Measurements from ENCODE around the gene RAP1A. TPM values are rescaled to one million over a fixed set of nuclear protein-coding genes. Genes with fewer than 3 reads are reported as not detected.

RAP1A gene
- total and polyA plus RNA-seq, 4 donors = 108 to 318 (median 149) TPM

DNA sequence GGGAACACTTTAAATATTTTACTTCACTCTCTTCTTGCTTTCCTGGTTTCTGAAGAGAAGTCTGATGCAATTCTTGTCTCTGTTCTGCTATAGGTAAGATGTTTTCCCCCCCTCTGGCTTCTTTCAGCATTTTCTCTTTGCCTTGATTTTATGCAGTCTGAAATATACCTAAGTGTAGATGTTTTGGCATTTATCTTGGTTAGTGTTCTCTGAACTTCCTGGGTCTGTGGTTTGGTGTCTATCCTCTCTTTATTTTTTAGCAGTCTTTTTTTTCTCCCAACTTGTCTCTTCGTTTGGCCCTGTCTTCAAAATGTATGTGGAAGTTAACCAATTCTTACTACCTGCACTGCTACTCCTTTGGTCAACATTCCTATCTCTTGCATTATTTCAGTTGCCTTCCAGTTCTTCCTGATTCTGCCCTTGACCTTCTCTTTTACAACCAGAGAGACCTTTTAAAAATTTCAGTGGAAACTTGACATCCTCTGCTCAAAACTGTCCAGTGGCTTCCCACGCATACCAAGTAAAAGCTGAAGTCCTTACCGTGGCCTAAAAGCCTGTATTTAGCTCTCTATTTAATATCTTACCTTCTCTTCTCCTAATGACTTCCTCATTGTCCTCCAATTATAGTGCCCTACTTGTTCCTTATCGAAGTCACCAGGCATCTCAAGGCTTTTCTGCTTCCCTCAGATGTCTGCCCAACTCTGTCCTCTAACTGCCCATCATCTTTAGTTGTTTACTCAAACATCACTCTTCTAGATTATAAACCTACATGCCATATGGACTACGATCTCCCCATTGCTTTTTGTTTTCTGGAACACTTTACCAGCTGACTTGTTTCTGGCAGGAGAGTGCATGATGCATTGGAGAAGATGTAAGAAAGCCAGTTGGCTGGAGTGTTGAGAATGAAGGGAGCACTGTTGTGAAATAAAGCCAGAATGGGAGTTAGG is 40.9 kb downstream of the RAP1A start:
- Histone ChIP-seq H3K27ac (ENCODE audit: low read depth in 1 of 2, low read length in 2 of 2) (no peak overlapping the region), H3K4me1 (ENCODE audit: control insufficient read depth in 1 of 2, insufficient read depth in 2 of 2, low read length in 2 of 2) (peaks cover 0 to 5% of the 10 kb centered on the region in 2 donors), H3K4me3 (ENCODE audit: low read length in 2 of 2) (no peak overlapping the region), H3K27me3 (ENCODE audit: control insufficient read depth in 1 of 2, insufficient read depth in 2 of 2, low read length in 1 of 2) (no peaks in the 10 kb centered on the region), H3K9me3 (ENCODE audit: control insufficient read depth, low read length) (no peaks in the 10 kb centered on the region), H3K36me3 (ENCODE audit: control insufficient read depth in 1 of 2, insufficient read depth in 2 of 2, low read length in 1 of 2) (no peaks in the 10 kb centered on the region)
- intact Hi-C loops (cut with DNase I) = loop anchor here in 1 of 2 donors (5.0 kb wide), 1 partner anchor 38 kb away; no protein-coding TSS in a partner anchor
- 53 to 59% methylated on average over 5 of the region's 5 CpGs for WGBS, 2 donors
- ATAC-seq (ENCODE audit: low FRiP score) (no peak), DNase-seq (no peak)

- H3K9me3 ChIP-seq (ENCODE audit: control insufficient read depth, low read length) = no peaks in the 10 kb centered on the region
- no peaks in the 10 kb centered on the region for H3K27me3 ChIP-seq (ENCODE audit: control insufficient read depth in 1 of 2, insufficient read depth in 2 of 2, low read length in 1 of 2)
- peak overlapping the region in 1 of 2 donors; percentile 14 for H3K27ac ChIP-seq (ENCODE audit: low read depth in 1 of 2, low read length in 2 of 2)
- H3K4me1 ChIP-seq (ENCODE audit: control insufficient read depth in 1 of 2, insufficient read depth in 2 of 2, low read length in 2 of 2) = peaks cover 0 to 11% of the 10 kb centered on the region in 2 donors
- WGBS, 2 donors = 60 to 68% methylated on average over 1 of the region's 1 CpG
- ATAC-seq (ENCODE audit: low FRiP score) (no peak), DNase-seq (no peak)
- intact Hi-C loops (cut with DNase I) = loop anchor here in 1 of 2 donors (5.0 kb wide), 1 partner anchor 42 kb away; no protein-coding TSS in a partner anchor
- no peak overlapping the region for H3K4me3 ChIP-seq (ENCODE audit: low read length in 2 of 2)
- H3K36me3 ChIP-seq (ENCODE audit: control insufficient read depth in 1 of 2, insufficient read depth in 2 of 2, low read length in 1 of 2) = no peaks in the 10 kb centered on the region
These were observed 45.1 kb downstream of the RAP1A start for GRCh38 chr1:111664652-111665051.

- intact Hi-C loops (cut with DNase I) = no loop called here
- peaks cover 0 to 11% of the 10 kb centered on the region in 2 donors for H3K4me1 ChIP-seq (ENCODE audit: control insufficient read depth in 1 of 2, insufficient read depth in 2 of 2, low read length in 2 of 2)
These were observed 45.9 kb downstream of the RAP1A start for GRCh38 chr1:111665497-111665896.

DNA sequence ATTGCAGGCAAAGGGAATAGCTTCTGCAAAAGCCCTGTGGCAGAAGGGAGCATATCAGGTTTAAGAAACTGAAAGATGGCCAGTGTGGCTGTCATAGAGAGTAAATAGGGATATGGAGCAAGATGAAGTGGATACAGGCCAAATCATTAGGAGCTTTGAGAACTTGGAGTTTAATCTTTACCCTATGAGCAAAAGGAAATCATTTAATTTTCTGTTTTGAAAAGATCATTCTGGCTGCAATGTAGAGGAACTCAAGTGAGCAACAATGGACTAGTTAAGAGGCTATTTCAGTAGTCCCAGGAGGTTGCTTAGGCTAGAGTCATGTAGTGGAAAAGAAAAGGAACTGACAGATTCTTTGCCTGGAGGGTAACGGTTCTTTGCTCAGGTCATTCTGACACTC is 47.2 kb downstream of the RAP1A start:
- no peaks in the 10 kb centered on the region for H3K36me3 ChIP-seq (ENCODE audit: control insufficient read depth in 1 of 2, insufficient read depth in 2 of 2, low read length in 1 of 2)
- no peak overlapping the region for H3K4me3 ChIP-seq (ENCODE audit: low read length in 2 of 2)
- H3K9me3 ChIP-seq (ENCODE audit: control insufficient read depth, low read length) = no peaks in the 10 kb centered on the region
- no peak for ATAC-seq (ENCODE audit: low FRiP score)
- 57 to 67% methylated on average over 1 of the region's 1 CpG for WGBS, 2 donors
- H3K4me1 ChIP-seq (ENCODE audit: control insufficient read depth in 1 of 2, insufficient read depth in 2 of 2, low read length in 2 of 2) = peaks cover 0 to 6% of the 10 kb centered on the region in 2 donors
- DNase-seq = no peak
- intact Hi-C loops (cut with DNase I) = no loop called here
- H3K27ac ChIP-seq (ENCODE audit: low read depth in 1 of 2, low read length in 2 of 2) = no peak overlapping the region
- no peaks in the 10 kb centered on the region for H3K27me3 ChIP-seq (ENCODE audit: control insufficient read depth in 1 of 2, insufficient read depth in 2 of 2, low read length in 1 of 2)

More at GRCh38 chr1:111665497-111665896, 45.9 kb downstream of the RAP1A start:
- Histone ChIP-seq H3K36me3 (ENCODE audit: control insufficient read depth in 1 of 2, insufficient read depth in 2 of 2, low read length in 1 of 2) (no peaks in the 10 kb centered on the region), H3K27me3 (ENCODE audit: control insufficient read depth in 1 of 2, insufficient read depth in 2 of 2, low read length in 1 of 2) (no peaks in the 10 kb centered on the region), H3K9me3 (ENCODE audit: control insufficient read depth, low read length) (no peaks in the 10 kb centered on the region), H3K4me3 (ENCODE audit: low read length in 2 of 2) (no peak overlapping the region), H3K27ac (ENCODE audit: low read depth in 1 of 2, low read length in 2 of 2) (no peak overlapping the region)
- DNase-seq (no peak), ATAC-seq (ENCODE audit: low FRiP score) (no peak)

- peaks cover 4 to 9% of the 10 kb centered on the region in 2 donors for H3K4me1 ChIP-seq (ENCODE audit: control insufficient read depth in 1 of 2, insufficient read depth in 2 of 2, low read length in 2 of 2)
- intact Hi-C loops (cut with DNase I) = no loop called here
- no peak for DNase-seq
- no peak overlapping the region for H3K4me3 ChIP-seq (ENCODE audit: low read length in 2 of 2)
- H3K27me3 ChIP-seq (ENCODE audit: control insufficient read depth in 1 of 2, insufficient read depth in 2 of 2, low read length in 1 of 2) = no peaks in the 10 kb centered on the region
- 2 to 3% methylated on average over 1 of the region's 1 CpG for WGBS, 2 donors
- no peak for ATAC-seq (ENCODE audit: low FRiP score)
- no peaks in the 10 kb centered on the region for H3K9me3 ChIP-seq (ENCODE audit: control insufficient read depth, low read length)
- H3K36me3 ChIP-seq (ENCODE audit: control insufficient read depth in 1 of 2, insufficient read depth in 2 of 2, low read length in 1 of 2) = no peaks in the 10 kb centered on the region
- H3K27ac ChIP-seq (ENCODE audit: low read depth in 1 of 2, low read length in 2 of 2) = no peak overlapping the region
These were observed 49.7 kb downstream of the RAP1A start for GRCh38 chr1:111669268-111669667.

DNA sequence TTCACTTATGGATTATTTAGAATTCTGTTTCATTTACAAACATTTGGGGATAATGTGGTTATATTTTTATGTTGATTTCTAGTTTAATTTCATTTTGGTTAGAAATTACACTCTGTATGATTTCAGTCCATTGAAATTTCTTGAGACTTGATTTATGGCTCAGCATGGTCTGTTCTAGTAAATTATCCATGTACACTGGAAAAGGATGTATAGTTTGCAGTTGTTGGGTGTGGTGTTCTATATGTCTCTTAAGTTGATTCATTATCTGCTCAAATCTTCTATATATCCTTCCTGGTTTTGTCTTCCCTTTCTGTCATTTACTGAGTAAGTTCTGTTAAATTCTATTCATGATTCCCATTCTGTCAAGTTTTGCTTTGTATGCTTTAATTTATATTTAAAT is 52.3 kb downstream of the RAP1A start:
- H3K4me1 ChIP-seq (ENCODE audit: control insufficient read depth in 1 of 2, insufficient read depth in 2 of 2, low read length in 2 of 2) = peaks cover 6 to 9% of the 10 kb centered on the region in 2 donors
- H3K36me3 ChIP-seq (ENCODE audit: control insufficient read depth in 1 of 2, insufficient read depth in 2 of 2, low read length in 1 of 2) = no peaks in the 10 kb centered on the region
- no peak overlapping the region for H3K4me3 ChIP-seq (ENCODE audit: low read length in 2 of 2)
- ATAC-seq (ENCODE audit: low FRiP score) = no peak
- no peaks in the 10 kb centered on the region for H3K27me3 ChIP-seq (ENCODE audit: control insufficient read depth in 1 of 2, insufficient read depth in 2 of 2, low read length in 1 of 2)
- H3K9me3 ChIP-seq (ENCODE audit: control insufficient read depth, low read length) = no peaks in the 10 kb centered on the region
- no peak overlapping the region for H3K27ac ChIP-seq (ENCODE audit: low read depth in 1 of 2, low read length in 2 of 2)
- intact Hi-C loops (cut with DNase I) = no loop called here
- DNase-seq = no peak

DNA sequence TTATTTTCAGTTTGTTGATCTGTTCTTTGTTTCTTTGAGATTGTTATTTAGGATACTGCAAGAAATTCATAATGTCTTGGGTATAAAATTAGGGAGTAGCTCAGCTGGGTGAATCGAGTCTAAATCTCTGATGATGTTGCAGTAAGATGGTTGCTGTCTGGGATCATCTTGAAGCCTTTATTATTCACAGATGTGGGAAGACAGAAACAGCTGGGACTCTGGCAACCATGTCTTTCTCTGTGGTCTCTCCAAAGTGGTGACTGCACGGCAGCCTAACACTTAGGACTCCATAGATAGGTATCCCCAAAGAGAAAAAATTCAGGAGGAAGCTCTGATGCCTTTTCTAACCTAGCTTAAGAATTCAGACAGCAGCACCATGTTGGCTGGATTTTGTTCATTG is 52.7 kb downstream of the RAP1A start:
- DNase-seq = no peak
- 88 to 91% methylated on average over 2 of the region's 2 CpGs for WGBS, 2 donors
- Histone ChIP-seq H3K4me3 (ENCODE audit: low read length in 2 of 2) (no peak overlapping the region), H3K9me3 (ENCODE audit: control insufficient read depth, low read length) (no peaks in the 10 kb centered on the region), H3K4me1 (ENCODE audit: control insufficient read depth in 1 of 2, insufficient read depth in 2 of 2, low read length in 2 of 2) (peaks cover 6 to 9% of the 10 kb centered on the region in 2 donors), H3K36me3 (ENCODE audit: control insufficient read depth in 1 of 2, insufficient read depth in 2 of 2, low read length in 1 of 2) (no peaks in the 10 kb centered on the region), H3K27me3 (ENCODE audit: control insufficient read depth in 1 of 2, insufficient read depth in 2 of 2, low read length in 1 of 2) (no peaks in the 10 kb centered on the region), H3K27ac (ENCODE audit: low read depth in 1 of 2, low read length in 2 of 2) (peak overlapping the region in 1 of 2 donors; percentile 63)
- intact Hi-C loops (cut with DNase I) = no loop called here
- no peak for ATAC-seq (ENCODE audit: low FRiP score)

GRCh38 chr1:111677604-111678003 is 58.0 kb downstream of the RAP1A start:
- Histone ChIP-seq H3K9me3 (ENCODE audit: control insufficient read depth, low read length) (no peaks in the 10 kb centered on the region), H3K27ac (ENCODE audit: low read depth in 1 of 2, low read length in 2 of 2) (no peak overlapping the region), H3K4me1 (ENCODE audit: control insufficient read depth in 1 of 2, insufficient read depth in 2 of 2, low read length in 2 of 2) (peaks cover 0 to 6% of the 10 kb centered on the region in 2 donors), H3K27me3 (ENCODE audit: control insufficient read depth in 1 of 2, insufficient read depth in 2 of 2, low read length in 1 of 2) (no peaks in the 10 kb centered on the region), H3K4me3 (ENCODE audit: low read length in 2 of 2) (no peak overlapping the region), H3K36me3 (ENCODE audit: control insufficient read depth in 1 of 2, insufficient read depth in 2 of 2, low read length in 1 of 2) (peaks cover 0 to 2% of the 10 kb centered on the region in 2 donors)
- intact Hi-C loops (cut with DNase I) = no loop called here
- ATAC-seq (ENCODE audit: low FRiP score) (no peak), DNase-seq (no peak)
- WGBS, 2 donors = 98 to 99% methylated on average over 6 of the region's 6 CpGs

- DNase-seq (no peak), ATAC-seq (ENCODE audit: low FRiP score) (no peak)
- Histone ChIP-seq H3K4me1 (ENCODE audit: control insufficient read depth in 1 of 2, insufficient read depth in 2 of 2, low read length in 2 of 2) (peaks cover 0 to 1% of the 10 kb centered on the region in 2 donors), H3K36me3 (ENCODE audit: control insufficient read depth in 1 of 2, insufficient read depth in 2 of 2, low read length in 1 of 2) (peaks cover 0 to 2% of the 10 kb centered on the region in 2 donors), H3K9me3 (ENCODE audit: control insufficient read depth, low read length) (no peaks in the 10 kb centered on the region), H3K4me3 (ENCODE audit: low read length in 2 of 2) (no peak overlapping the region), H3K27ac (ENCODE audit: low read depth in 1 of 2, low read length in 2 of 2) (no peak overlapping the region), H3K27me3 (ENCODE audit: control insufficient read depth in 1 of 2, insufficient read depth in 2 of 2, low read length in 1 of 2) (no peaks in the 10 kb centered on the region)
- intact Hi-C loops (cut with DNase I) = no loop called here
- WGBS, 2 donors = 87 to 88% methylated on average over 2 of the region's 2 CpGs
These were observed 60.0 kb downstream of the RAP1A start for GRCh38 chr1:111679541-111679940.

Data from aorta (tissue), 5 donors.